Brain pericyte (primary cell): Measurements from ENCODE around the gene CPA2.
"Not testable (repeated sequence)": the region's sequence is repeated elsewhere in the genome, so short reads cannot be mapped to it uniquely, and the experiment has no call there.

Experiments
- DNase-seq: peaks from one replicate; pipeline ENCODE4 v3.0.0-alpha.2; 2012; ENCODE audit warnings: low read depth, low spot score

Gene CPA2

GRCh38 chr7:130266258-130266960 is at the start of gene CPA2:
Gene CPA2 (plus strand): TSS chr7:130266863. CDS start chr7:130266882, 19 bp downstream.
- DNase-seq: no peak

GRCh38 chr7:130218806-130219620 is 47.6 kb upstream of the CPA2 start:
- no peak for DNase-seq

DNA sequence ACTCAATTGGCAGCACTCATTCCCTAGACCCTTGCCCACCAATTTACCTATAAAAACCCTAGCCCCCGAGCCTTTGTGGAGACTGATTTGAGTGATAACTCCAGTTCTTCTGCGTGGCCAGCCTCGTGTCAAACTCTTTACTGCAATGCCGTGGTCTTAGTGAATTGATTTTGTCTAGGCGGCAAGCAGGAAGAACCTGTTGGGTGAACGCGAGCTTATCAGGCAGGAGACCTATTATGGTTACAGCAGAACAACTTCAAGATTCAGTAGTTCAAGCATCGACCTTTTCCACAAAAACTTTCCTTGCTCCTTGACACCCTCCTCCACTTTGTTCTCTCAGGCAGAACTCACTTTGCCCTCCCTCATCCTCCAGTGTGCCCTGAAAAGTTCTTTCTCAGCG is 46.8 kb upstream of the CPA2 start:
- no peak for DNase-seq

- no peak for DNase-seq
Observed at GRCh38 chr7:130221746-130222145, 44.9 kb upstream of the CPA2 start.

GRCh38 chr7:130223646-130224045 is 43.0 kb upstream of the CPA2 start:
- no peak for DNase-seq

- no peak for DNase-seq
Observed at GRCh38 chr7:130224210-130224609, 42.5 kb upstream of the CPA2 start.

- not testable (repeated sequence) for DNase-seq
Observed at GRCh38 chr7:130224923-130225322, 41.7 kb upstream of the CPA2 start.

GRCh38 chr7:130226333-130226732 is 40.3 kb upstream of the CPA2 start:
- DNase-seq: no peak

- no peak for DNase-seq
Observed at GRCh38 chr7:130227883-130228575, 38.6 kb upstream of the CPA2 start.

DNA sequence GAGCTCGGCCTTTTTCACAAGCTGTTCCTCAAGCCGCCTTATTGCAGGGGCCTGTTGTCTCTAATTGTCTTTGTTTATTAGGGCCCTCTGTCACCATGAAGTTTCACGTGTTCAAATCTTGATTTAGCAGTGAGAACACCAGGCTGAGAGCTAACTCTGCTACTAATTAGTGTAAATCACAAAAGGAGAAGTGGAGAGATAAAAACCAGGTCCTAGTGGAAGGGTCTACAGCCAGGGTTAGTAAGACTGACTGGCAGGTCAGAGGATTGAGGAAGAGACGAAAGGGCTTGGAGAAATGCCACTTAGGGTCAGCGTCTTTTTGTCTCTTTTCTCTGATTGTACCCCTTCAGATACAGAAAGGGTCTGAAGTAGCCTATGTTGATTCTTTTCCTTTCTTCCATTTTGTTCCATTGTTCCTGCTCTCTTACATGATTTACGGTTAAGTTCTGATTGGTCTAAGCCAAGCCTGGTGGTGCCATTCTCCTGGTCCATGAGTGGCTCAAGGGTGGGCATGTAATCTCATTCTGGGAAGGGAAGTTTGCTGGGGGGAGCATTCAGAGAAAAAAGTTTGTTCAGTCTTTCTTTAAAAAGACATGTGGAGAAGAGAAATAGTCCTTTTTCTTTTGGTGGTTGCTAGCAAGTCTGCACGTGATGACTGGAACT is 37.7 kb upstream of the CPA2 start:
- no peak for DNase-seq

DNA sequence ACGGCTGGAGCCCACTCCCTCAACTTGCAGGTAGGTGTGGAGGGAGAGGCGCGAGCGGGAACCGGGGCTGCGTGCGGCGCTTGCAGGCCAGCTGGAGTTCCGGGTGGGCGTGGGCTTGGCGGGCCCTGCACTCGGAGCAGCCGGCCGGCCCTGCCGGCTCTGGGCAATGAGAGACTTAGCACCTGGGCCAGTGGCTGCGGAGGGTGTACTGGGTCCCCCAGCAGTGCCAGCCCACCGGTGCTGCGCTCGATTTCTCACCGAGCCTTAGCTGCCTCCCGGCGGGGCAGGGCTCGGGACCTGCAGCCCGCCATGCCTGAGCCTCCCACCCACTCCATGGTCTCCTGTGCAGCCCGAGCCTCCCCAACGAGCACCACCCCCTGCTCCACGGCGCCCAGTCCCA is 36.7 kb upstream of the CPA2 start:
- DNase-seq: not testable (repeated sequence)

GRCh38 chr7:130231792-130232191 is 34.9 kb upstream of the CPA2 start:
- DNase-seq: no peak

GRCh38 chr7:130232209-130232608 is 34.5 kb upstream of the CPA2 start:
- DNase-seq: no peak

- DNase-seq: no peak
Observed at GRCh38 chr7:130234078-130234477, 32.6 kb upstream of the CPA2 start.

- not testable (repeated sequence) for DNase-seq
Observed at GRCh38 chr7:130236361-130236760, 30.3 kb upstream of the CPA2 start.

DNA sequence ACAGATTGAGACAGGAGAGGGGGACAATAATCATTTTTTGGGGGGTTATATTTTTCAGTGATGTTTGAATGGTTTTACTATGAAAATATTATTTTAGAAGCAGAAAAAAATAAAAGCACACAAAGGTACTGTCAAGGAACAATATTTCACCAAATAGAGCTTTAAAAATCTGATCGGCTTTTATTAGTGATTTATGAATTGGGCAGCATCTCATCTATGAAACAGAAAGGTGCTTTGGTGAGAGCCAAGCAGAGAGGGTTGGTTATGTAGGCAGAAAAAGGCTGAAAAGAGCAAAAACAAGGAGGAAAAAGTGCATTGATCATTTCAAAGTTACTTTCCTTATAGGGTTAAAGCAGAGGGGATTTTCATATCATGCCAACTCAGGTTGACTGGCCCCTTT is 26.4 kb upstream of the CPA2 start:
- DNase-seq: no peak

DNA sequence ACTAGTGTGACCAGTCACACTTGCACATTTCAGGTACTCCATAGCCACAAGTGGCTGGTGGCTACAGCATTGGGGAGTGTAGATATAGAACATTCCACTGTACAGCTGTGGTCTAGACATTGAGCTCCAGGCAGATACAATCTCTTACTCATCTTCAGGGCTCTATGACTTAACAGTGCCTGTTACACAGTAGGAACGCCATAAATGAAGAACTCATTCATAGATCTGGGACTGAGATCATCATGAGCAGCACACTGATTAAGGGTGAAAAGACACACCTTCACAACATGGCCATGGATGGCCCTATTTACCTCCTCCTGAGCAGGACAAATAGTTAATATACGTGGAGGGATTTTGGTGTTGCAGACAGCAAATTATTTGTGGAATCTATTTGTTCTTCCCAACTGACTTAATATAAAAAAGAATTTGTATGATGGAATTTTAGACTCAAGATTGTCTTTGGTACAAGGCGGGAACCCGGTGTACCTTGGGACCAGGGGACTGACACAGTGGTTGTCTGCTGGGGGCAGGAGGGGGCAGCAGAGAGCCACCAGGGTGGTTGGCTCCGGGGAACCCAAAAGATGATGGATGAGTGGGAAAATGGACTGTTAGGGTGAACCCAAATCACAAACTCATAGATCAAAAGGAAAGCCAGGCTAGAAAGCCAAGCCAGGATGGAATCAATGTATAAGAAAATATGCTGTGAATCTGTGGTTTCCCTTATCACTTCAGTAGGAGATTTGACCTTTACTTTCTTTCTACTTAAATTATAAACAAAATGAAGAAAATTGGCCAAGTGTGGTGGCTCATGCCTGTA is 24.3 kb upstream of the CPA2 start:
- no peak for DNase-seq

DNA sequence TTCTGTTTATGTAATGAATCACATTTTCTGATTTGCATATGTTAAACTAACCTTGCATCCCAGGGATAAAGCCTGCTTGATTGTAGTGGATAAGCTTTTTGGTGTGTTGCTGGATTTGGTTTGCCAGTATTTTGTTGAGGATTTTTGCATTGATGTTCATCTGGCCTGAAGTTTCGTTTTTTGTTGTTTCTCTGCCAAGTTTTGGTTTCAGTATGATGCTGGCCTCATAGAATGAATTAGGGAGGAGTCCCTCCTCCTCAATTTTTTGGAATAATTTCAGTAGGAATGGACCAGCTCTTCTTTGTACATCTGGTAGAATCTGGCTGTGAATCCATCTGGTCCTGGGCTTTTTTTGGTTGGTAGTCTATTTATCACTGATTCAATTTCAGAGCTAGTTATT is 23.2 kb upstream of the CPA2 start:
- DNase-seq: not testable (repeated sequence)

GRCh38 chr7:130246491-130246890 is 20.2 kb upstream of the CPA2 start:
- not testable (repeated sequence) for DNase-seq

- DNase-seq: not testable (repeated sequence)
Observed at GRCh38 chr7:130248842-130249241, 17.8 kb upstream of the CPA2 start.

DNA sequence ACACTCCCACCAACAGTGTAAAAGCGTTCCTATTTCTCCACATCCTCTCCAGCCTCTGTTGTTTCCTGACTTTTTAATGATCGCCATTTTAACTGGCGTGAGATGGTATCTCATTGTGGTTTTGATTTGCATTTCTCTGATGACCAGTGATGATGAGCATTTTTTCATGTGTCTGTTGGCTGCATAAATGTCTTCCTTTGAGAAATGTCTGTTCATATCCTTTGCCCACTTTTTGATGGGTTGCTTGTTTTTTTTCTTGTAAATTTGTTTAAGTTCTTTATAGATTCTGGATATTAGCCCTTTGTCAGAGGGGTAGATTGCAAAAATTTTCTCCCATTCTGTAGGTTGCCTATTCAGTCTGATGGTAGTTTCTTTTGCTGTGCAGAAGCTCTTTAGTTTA is 17.0 kb upstream of the CPA2 start:
- DNase-seq: not testable (repeated sequence)
